HepG2 (cell line): ENCODE data around the gene CDC25C. TPM values are rescaled to one million over a fixed set of nuclear protein-coding genes. Genes with fewer than 3 reads are reported as not detected.

ENCODE experiments used
- ARID3A ChIP-seq: IDR thresholded peaks from 2 replicates; pipeline ENCODE4 v1.6.1; 2012; ENCODE audit warnings: low read depth, low read length, improper control_type of control experiment
- BRF2 ChIP-seq: sonication (generic); formaldehyde crosslinking; IDR thresholded peaks from 2 replicates; pipeline ENCODE4 v1.8.1; 2022; ENCODE audit warnings: mild to moderate bottlenecking, missing genetic modification reagents
- EP300 ChIP-seq, 3 experiments: sonication (generic) in 1 of 3; formaldehyde crosslinking in 1 of 3; IDR thresholded peaks; 2 replicates each; pipeline versions ENCODE4 v1.5.1 to v1.6.1; 2011 to 2020; ENCODE audit warnings: low read depth in 2 of 3, low read length in 2 of 3, borderline replicate concordance in 1 of 3, improper control_type of control experiment in 1 of 3, mild to moderate bottlenecking in 1 of 3, missing genetic modification reagents in 1 of 3, moderate library complexity in 1 of 3
- ISL2 ChIP-seq: sonication (generic); formaldehyde crosslinking; IDR thresholded peaks from 2 replicates; pipeline ENCODE4 v1.5.0; 2020; ENCODE audit warnings: missing genetic modification reagents
- MAX ChIP-seq: IDR thresholded peaks from 2 replicates; pipeline ENCODE4 v1.6.1; 2012; ENCODE audit warnings: inconsistent platforms
- MAZ ChIP-seq, 2 experiments: sonication (generic) in 1 of 2; formaldehyde crosslinking in 1 of 2; IDR thresholded peaks; 2 replicates each; pipeline versions ENCODE4 v1.5.0 to v1.6.1; 2012 to 2020; ENCODE audit warnings: low read depth in 2 of 2, mild to moderate bottlenecking in 2 of 2, borderline replicate concordance in 1 of 2, improper control_type of control experiment in 1 of 2, low read length in 1 of 2, missing genetic modification reagents in 1 of 2, moderate library complexity in 1 of 2
- MYC ChIP-seq: sonication (generic); formaldehyde crosslinking; IDR thresholded peaks from 2 replicates; pipeline ENCODE4 v1.9.0; 2021; ENCODE audit warnings: missing genetic modification reagents, borderline replicate concordance
- NCOA2 ChIP-seq: sonication (generic); formaldehyde crosslinking; IDR thresholded peaks from 2 replicates; pipeline ENCODE4 v1.8.0; 2022; ENCODE audit warnings: inconsistent platforms
- RAD51 ChIP-seq: fragments of 450-650 bp; IDR thresholded peaks from 2 replicates; pipeline ENCODE4 v1.6.1; 2016; ENCODE audit warnings: borderline replicate concordance
- SOX13 ChIP-seq, 3 experiments: fragments of 450-650 bp in 1 of 3; sonication (generic) in 1 of 3; formaldehyde crosslinking in 1 of 3; IDR thresholded peaks in 2 of 3; conservative IDR thresholded peaks in 1 of 3; 2 replicates each; pipeline versions ENCODE4 v1.5.0 to v1.6.1; 2016 to 2020; ENCODE audit warnings: antibody characterized with exemption in 1 of 3, mild to moderate bottlenecking in 1 of 3, missing compliant biosample characterization in 1 of 3, missing genetic modification reagents in 1 of 3, moderate library complexity in 1 of 3
- TOPORS ChIP-seq: sonication (generic); formaldehyde crosslinking; IDR thresholded peaks from 2 replicates; pipeline ENCODE4 v1.8.0; 2023; ENCODE audit warnings: mild to moderate bottlenecking, missing genetic modification reagents
- ZFP91 ChIP-seq: sonication (generic); formaldehyde crosslinking; IDR thresholded peaks from 2 replicates; pipeline ENCODE4 v1.9.0; 2022; ENCODE audit warnings: missing genetic modification reagents, mild to moderate bottlenecking, borderline replicate concordance
- ZHX2 ChIP-seq, 2 experiments: sonication (generic) in 1 of 2; formaldehyde crosslinking in 1 of 2; IDR thresholded peaks; 2 replicates each; pipeline versions ENCODE4 v1.6.1 to v1.9.0; 2014 to 2022; ENCODE audit warnings: antibody characterized with exemption in 1 of 2, borderline replicate concordance in 1 of 2, inconsistent platforms in 1 of 2, low read depth in 1 of 2, missing genetic modification reagents in 1 of 2
- ZNF83 ChIP-seq: sonication (generic); formaldehyde crosslinking; IDR thresholded peaks from 2 replicates; pipeline ENCODE4 v1.4.0; 2020; ENCODE audit warnings: missing genetic modification reagents, mild to moderate bottlenecking, borderline replicate concordance
- polyA plus RNA-seq, 8 experiments: library from polyadenylated mRNA; depleted of rRNA in 3 of 8; stranded (reverse) in 7 of 8; unstranded in 1 of 8; fragments of >200 nt; fragmentation: Illumina TruSeq in 4 of 8; extraction: Trizol in 4 of 8; gene quantifications; 2 replicates each; pipeline versions ENCODE4 v1.2.1 to v1.2.3, GENCODE V29; 2011 to 2016; ENCODE audit warnings: low read depth in 4 of 8, missing spikeins in 1 of 8, mixed read lengths in 1 of 8; ENCODE audit not compliant: insufficient read depth in 1 of 8
- total RNA-seq, 5 experiments: library from RNA; depleted of rRNA; stranded (reverse); fragments of >200 nt; fragmentation: Illumina TruSeq; extraction: Trizol; gene quantifications; 2 replicates each; pipeline ENCODE4 v1.2.3, GENCODE V29; 2016; ENCODE audit warnings: low read depth in 1 of 5

CDC25C gene
- total and polyA plus RNA-seq, 2 of the 13 experiments (the other 11 are each of a cell fraction or from before 2014, with no cell fraction given), result 17.7 to 27.6 TPM

GRCh38 chr5:138352071-138352721, 20.6 kb upstream of the CDC25C start, which contains the start of gene KDM3B (continued):
- TF ChIP-seq ZHX2 (IDR thresholded peaks at IDR 0.05; ENCODE audit: low read depth) (peak; percentile 58; the same call in 1 of the 2 replicates), ZHX2 (CRISPR knock-in tag; IDR thresholded peaks at IDR 0.05; ENCODE audit: borderline replicate concordance) (no peak), ZNF83 (CRISPR knock-in tag) (no peak), TOPORS (peak; percentile 83), SOX13 (IDR thresholded peaks at IDR 0.05) (no peak), SOX13 (CRISPR knock-in tag; conservative IDR thresholded peaks at IDR 0.05 in 1 of 2, IDR thresholded peaks at IDR 0.05 in 1 of 2) (peak in 1 of 2 experiments; percentile 21; a peak in 1 of 4 replicates), BRF2 (CRISPR knock-in tag) (no peak), NCOA2 (CRISPR knock-in tag) (peak; percentile 38; the same call in 1 of the 2 replicates), ISL2 (CRISPR knock-in tag) (peak; percentile 40; the same call in 1 of the 2 replicates), EP300 (IDR thresholded peaks at IDR 0.05; ENCODE audit: low read depth in 2 of 2, low read length in 2 of 2) (peak; percentile 35 to 37; a peak in 1 of 4 replicates), EP300 (CRISPR knock-in tag; IDR thresholded peaks at IDR 0.05; ENCODE audit: borderline replicate concordance) (no peak), ARID3A (peak; percentile 42; the same call in 1 of the 2 replicates), ZFP91 (CRISPR knock-in tag) (peak; percentile 51; the same call in 1 of the 2 replicates), RAD51 (no peak), MYC (CRISPR knock-in tag) (no peak; the same call in 1 of the 2 replicates), MAX (0 out of 2 replicates have a peak, but pooled peaks have one; percentile 7), MAZ (IDR thresholded peaks at IDR 0.05; ENCODE audit: borderline replicate concordance, low read depth, low read length) (peak; percentile 89; the same call in 1 of the 2 replicates), MAZ (CRISPR knock-in tag; IDR thresholded peaks at IDR 0.05; ENCODE audit: low read depth) (peak; percentile 91)
